ENCODE data around the gene BIRC6. TPM values are rescaled to one million over a fixed set of nuclear protein-coding genes. Genes with fewer than 3 reads are reported as not detected.

Gene BIRC6
- total RNA-seq, 1 donor: 211 TPM

DNA sequence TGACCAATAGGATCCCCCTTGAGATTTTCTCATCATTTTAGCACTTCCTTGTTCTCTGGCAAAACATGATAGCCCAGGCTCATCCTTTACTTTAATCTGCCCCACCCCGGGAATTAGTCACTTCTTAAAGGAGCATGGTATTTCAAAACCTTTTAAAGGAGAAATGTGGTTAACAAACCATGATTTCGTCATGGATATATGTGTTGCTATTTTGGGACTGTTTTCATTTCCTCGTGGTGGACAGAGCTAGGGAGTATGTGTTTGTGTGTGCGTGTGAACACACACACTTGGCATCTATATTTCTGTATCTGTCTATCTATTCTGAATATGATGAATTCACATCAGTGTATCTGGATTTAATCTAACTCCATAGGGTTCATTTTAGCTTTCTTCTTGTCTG is 128.1 kb downstream of the BIRC6 start:
- no peak overlapping the region for H3K4me3 ChIP-seq (ENCODE audit: low read depth, low read length)
- no peak for TF ChIP-seq CTCF (IDR thresholded peaks at IDR 0.05; ENCODE audit: insufficient read depth, low read depth, low read length)

DNA sequence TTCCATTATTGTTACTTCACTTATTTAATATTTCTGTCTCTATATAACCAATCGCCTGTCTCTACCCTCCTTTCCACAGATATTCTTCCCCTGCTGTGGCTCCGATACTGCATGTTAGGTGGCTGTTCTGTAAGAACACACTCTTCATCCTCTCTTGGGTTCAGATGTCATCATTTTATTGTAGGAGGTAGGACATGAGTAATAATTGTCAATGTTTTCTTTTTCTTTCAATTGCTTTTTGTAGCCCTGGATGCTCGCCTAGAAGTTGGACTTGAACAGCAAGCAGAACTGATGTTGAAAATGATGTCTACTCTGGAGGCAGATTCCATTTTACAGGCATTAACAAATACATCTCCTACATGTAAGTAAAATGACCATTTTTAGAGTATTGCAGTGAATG is 128.6 kb downstream of the BIRC6 start:
- peak; percentile 78 for DNase-seq (ENCODE audit: low read depth)
- no peak for TF ChIP-seq CTCF (IDR thresholded peaks at IDR 0.05; ENCODE audit: insufficient read depth, low read depth, low read length)
- no peak overlapping the region for H3K4me3 ChIP-seq (ENCODE audit: low read depth, low read length)

More for the DNA sequence above, 128.1 kb downstream of the BIRC6 start:
- peak; percentile 97 for DNase-seq (ENCODE audit: low read depth)

GRCh38 chr2:32489061-32489460 is 132.2 kb downstream of the BIRC6 start:
- no peak for TF ChIP-seq CTCF (IDR thresholded peaks at IDR 0.05; ENCODE audit: insufficient read depth, low read depth, low read length)
- DNase-seq (ENCODE audit: low read depth): no peak
- no peak overlapping the region for H3K4me3 ChIP-seq (ENCODE audit: low read depth, low read length)

DNA sequence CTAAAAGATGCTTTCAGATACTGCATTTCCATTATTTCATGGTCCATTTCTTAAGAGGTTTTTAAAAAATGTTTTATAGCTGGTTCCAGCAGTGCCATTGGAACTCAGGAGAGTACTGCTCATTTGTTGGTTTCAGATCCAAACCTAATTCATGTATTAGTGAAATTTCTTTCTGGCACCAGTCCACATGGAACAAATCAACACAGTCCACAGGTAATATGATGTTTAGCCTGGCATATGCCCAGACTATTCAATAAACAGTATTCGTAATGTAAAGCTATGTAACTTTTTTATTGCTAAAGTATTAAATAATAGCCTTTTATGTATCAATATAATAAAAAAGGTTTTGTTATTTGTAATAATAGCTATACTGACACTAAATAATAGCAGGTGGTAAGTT is 134.5 kb downstream of the BIRC6 start:
- no peak for DNase-seq (ENCODE audit: low read depth)
- no peak overlapping the region for H3K4me3 ChIP-seq (ENCODE audit: low read depth, low read length)
- no peak for TF ChIP-seq CTCF (IDR thresholded peaks at IDR 0.05; ENCODE audit: insufficient read depth, low read depth, low read length)

- no peak overlapping the region for H3K4me3 ChIP-seq (ENCODE audit: low read depth, low read length)
- TF ChIP-seq CTCF (IDR thresholded peaks at IDR 0.05; ENCODE audit: insufficient read depth, low read depth, low read length): no peak
- peak; percentile 35 for DNase-seq (ENCODE audit: low read depth)
Measured at GRCh38 chr2:32495139-32495538, 138.3 kb downstream of the BIRC6 start.

DNA sequence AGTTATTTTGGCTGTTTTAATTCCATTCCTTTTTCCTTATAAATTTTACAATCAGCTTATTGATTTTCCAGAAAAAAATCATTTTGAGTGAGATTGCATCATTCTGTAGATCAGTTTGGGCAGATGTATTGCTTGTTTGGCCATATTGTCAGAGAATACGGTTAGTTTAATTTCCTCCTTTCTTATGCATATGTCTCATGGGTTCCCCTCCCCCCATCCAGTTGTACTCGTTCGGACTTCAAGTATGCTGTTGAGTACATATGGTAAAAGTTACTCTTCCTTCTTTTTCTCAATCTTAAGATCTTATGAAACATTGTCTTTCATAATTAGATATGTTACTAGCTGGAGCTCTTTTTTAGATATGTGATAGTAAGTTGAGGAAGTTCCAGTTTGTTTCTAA is 139.8 kb downstream of the BIRC6 start:
- no peak for DNase-seq (ENCODE audit: low read depth)
- no peak overlapping the region for H3K4me3 ChIP-seq (ENCODE audit: low read depth, low read length)
- TF ChIP-seq CTCF (IDR thresholded peaks at IDR 0.05; ENCODE audit: insufficient read depth, low read depth, low read length): no peak

GRCh38 chr2:32498306-32498705 is 141.5 kb downstream of the BIRC6 start:
- H3K4me3 ChIP-seq (ENCODE audit: low read depth, low read length): no peak overlapping the region
- DNase-seq (ENCODE audit: low read depth): no peak
- TF ChIP-seq CTCF (IDR thresholded peaks at IDR 0.05; ENCODE audit: insufficient read depth, low read depth, low read length): no peak
